HepG2 (cell line): ENCODE data around the gene HIPK2. TPM values are rescaled to one million over a fixed set of nuclear protein-coding genes. Genes with fewer than 3 reads are reported as not detected.

Experiments used
- ATAC-seq: fragments of 200-7000 bp; cut with Tn5 transposase; 3 replicates; pipeline ENCODE4 v1.9.1; 2020; ENCODE audit warnings: mild to moderate bottlenecking, moderate library complexity
- BruUV-seq: library from RNA; stranded (reverse); fragments of 400-500 nt; replicated peaks from 2 replicates; lab custom pipeline; 2021; lab: Mats Ljungman, UMichigan
- CTCF ChIA-PET: fragments of 300-600 bp; formaldehyde crosslinking; extraction: SDS; loops from one replicate; lab custom pipeline; 2021; ENCODE audit warnings: low total read pairs, inconsistent platforms, low intra/inter-chr PET ratio; lab: Yijun Ruan, JAX
- POLR2A ChIA-PET: fragments of 350-600 bp; sonication (Branson Sonifier 250); formaldehyde crosslinking; loops from one replicate; lab custom pipeline; 2020; ENCODE audit warnings: antibody characterized with exemption, inconsistent platforms; lab: Yijun Ruan, JAX
- DNase-seq: peaks from one replicate; pipeline ENCODE4 v3.0.0-alpha.2; 2015; ENCODE audit warnings: low spot score
- FAIRE-seq: peaks from 3 replicates; lab custom pipeline; 2011; peaks lifted over from hg19 to GRCh38; lab: Jason Lieb, UNC
- H2AFZ ChIP-seq: one replicate; pipeline ENCODE4 v1.6.1; 2011; ENCODE audit warnings: low read length, inconsistent platforms
- H3K27ac ChIP-seq: fragments of 300-600 bp; 3 replicates; pipeline ENCODE4 v1.8.0; 2011; ENCODE audit warnings: mixed run types, mild to moderate bottlenecking, mixed read lengths, low read length, inconsistent platforms; ENCODE audit not compliant: insufficient read depth; ENCODE audit errors: extremely low read length
- H3K27me3 ChIP-seq, 2 experiments: fragments of 200-600 bp in 1 of 2; 2 replicates in 1 of 2; 3 replicates in 1 of 2; pipeline versions ENCODE4 v1.6.0 to v1.8.0; 2011; ENCODE audit warnings: low read length in 2 of 2, mild to moderate bottlenecking in 2 of 2, moderate library complexity in 2 of 2, inconsistent platforms in 1 of 2; ENCODE audit not compliant: insufficient read depth in 2 of 2, control insufficient read depth in 1 of 2
- H3K36me3 ChIP-seq, 2 experiments: fragments of 200-600 bp in 1 of 2; replicated peaks in 1 of 2; 2 replicates in 1 of 2; 3 replicates in 1 of 2; pipeline versions ENCODE4 v1.5.1 to v1.8.0; 2011; ENCODE audit warnings: low read length in 2 of 2, inconsistent platforms in 1 of 2; ENCODE audit not compliant: insufficient read depth in 2 of 2, control insufficient read depth in 1 of 2
- H3K4me1 ChIP-seq: 2 replicates; pipeline ENCODE4 v1.5.1; 2012; ENCODE audit warnings: low read length, inconsistent platforms; ENCODE audit not compliant: insufficient read depth
- H3K4me2 ChIP-seq: 2 replicates; pipeline ENCODE4 v1.6.0; 2011; ENCODE audit warnings: low read depth, low read length, inconsistent platforms
- H3K4me3 ChIP-seq, 3 experiments: fragments of 200-600 bp in 1 of 3; sonication (generic), shearing (Covaris generic) in 1 of 3; replicated peaks in 1 of 3; 2 replicates each; pipeline ENCODE4 v1.5.1; 2011 to 2016; ENCODE audit warnings: low read length in 3 of 3, inconsistent platforms in 2 of 3, low read depth in 2 of 3, mild to moderate bottlenecking in 2 of 3, control low read depth in 1 of 3, mixed read lengths in 1 of 3; ENCODE audit not compliant: insufficient read depth in 1 of 3
- H3K79me2 ChIP-seq: one replicate; pipeline ENCODE4 v1.6.1; 2011; ENCODE audit warnings: low read length, inconsistent platforms; ENCODE audit not compliant: insufficient read depth
- H3K9ac ChIP-seq: 2 replicates; pipeline ENCODE4 v1.6.0; 2011; ENCODE audit warnings: mild to moderate bottlenecking, low read depth, low read length, inconsistent platforms; ENCODE audit not compliant: insufficient read depth
- H3K9me3 ChIP-seq: 2 replicates; pipeline ENCODE4 v1.5.1; 2012; ENCODE audit warnings: mild to moderate bottlenecking, low read length
- H4K20me1 ChIP-seq: 2 replicates; pipeline ENCODE4 v1.6.0; 2011; ENCODE audit warnings: inconsistent platforms, mild to moderate bottlenecking, low read length, moderate library complexity; ENCODE audit not compliant: insufficient read depth
- MAFF ChIP-seq: IDR thresholded peaks from 2 replicates; pipeline ENCODE4 v1.6.1; 2011; ENCODE audit warnings: low read depth, low read length, improper control_type of control experiment
- MAFK ChIP-seq, 2 experiments: IDR thresholded peaks in 1 of 2; conservative IDR thresholded peaks in 1 of 2; 2 replicates each; pipeline ENCODE4 v1.6.1; 2011; ENCODE audit warnings: improper control_type of control experiment in 2 of 2, low read length in 2 of 2
- RBFOX2 ChIP-seq: fragments of 200-400 bp; formaldehyde crosslinking; IDR thresholded peaks from 2 replicates; pipeline ENCODE4 v1.6.1; 2017; ENCODE audit warnings: low read depth, mild to moderate bottlenecking, low read length
- ZNF274 ChIP-seq: sonication (generic); formaldehyde crosslinking; IDR thresholded peaks from 2 replicates; pipeline ENCODE4 v1.5.1; 2020; ENCODE audit warnings: mild to moderate bottlenecking, missing genetic modification reagents
- ZNF563 ChIP-seq: sonication (generic); formaldehyde crosslinking; IDR thresholded peaks from 2 replicates; pipeline ENCODE4 v1.8.0; 2022; ENCODE audit warnings: mild to moderate bottlenecking, moderate library complexity, missing genetic modification reagents
- ZNF724P ChIP-seq: sonication (generic); formaldehyde crosslinking; IDR thresholded peaks from 2 replicates; pipeline ENCODE4 v1.8.0; 2022; ENCODE audit warnings: missing genetic modification reagents, borderline replicate concordance
- WGBS: methylation state at CpG from one replicate; pipeline ENCODE4 v1.1.6; 2017; ENCODE audit warnings: low lambda C conversion rate; 5-methylcytosine and 5-hydroxymethylcytosine counted together
- in situ Hi-C: cut with HindIII; loops from 2 replicates; pipeline ENCODE4 v1.10.0; 2017; ENCODE audit warnings: low pct_unique_long_range_greater_than_20kb; ENCODE audit not compliant: extremely low pct_ligation_motif_present
- intact Hi-C: fragments of 100-400 bp; cut with micrococcal nuclease; formaldehyde crosslinking; loops from one replicate; pipeline ENCODE4 v1.10.0; 2022; ENCODE audit not compliant: unreplicated experiment
- polyA plus RNA-seq, 8 experiments: library from polyadenylated mRNA; depleted of rRNA in 3 of 8; stranded (reverse) in 7 of 8; unstranded in 1 of 8; fragments of >200 nt; fragmentation: Illumina TruSeq in 4 of 8; extraction: Trizol in 4 of 8; gene quantifications; 2 replicates each; pipeline versions ENCODE4 v1.2.1 to v1.2.3, GENCODE V29; 2011 to 2016; ENCODE audit warnings: low read depth in 4 of 8, missing spikeins in 1 of 8, mixed read lengths in 1 of 8; ENCODE audit not compliant: insufficient read depth in 1 of 8
- total RNA-seq, 5 experiments: library from RNA; depleted of rRNA; stranded (reverse); fragments of >200 nt; fragmentation: Illumina TruSeq; extraction: Trizol; gene quantifications; 2 replicates each; pipeline ENCODE4 v1.2.3, GENCODE V29; 2016; ENCODE audit warnings: low read depth in 1 of 5
- TF ChIP-seq, protein P1 (sequence below): sonication (generic); formaldehyde crosslinking; IDR thresholded peaks from 2 replicates; pipeline ENCODE4 v1.5.1; 2020; ENCODE audit warnings: missing genetic modification reagents, mild to moderate bottlenecking, borderline replicate concordance
- TF ChIP-seq, protein P2 (sequence below): sonication (generic); formaldehyde crosslinking; IDR thresholded peaks from 2 replicates; pipeline ENCODE4 v1.5.1; 2020; ENCODE audit warnings: mild to moderate bottlenecking, missing genetic modification reagents, borderline replicate concordance

Gene HIPK2
- total and polyA plus RNA-seq, 2 of the 13 experiments (the other 11 are each of a cell fraction or from before 2014, with no cell fraction given), result 14.4 to 20.2 TPM

DNA sequence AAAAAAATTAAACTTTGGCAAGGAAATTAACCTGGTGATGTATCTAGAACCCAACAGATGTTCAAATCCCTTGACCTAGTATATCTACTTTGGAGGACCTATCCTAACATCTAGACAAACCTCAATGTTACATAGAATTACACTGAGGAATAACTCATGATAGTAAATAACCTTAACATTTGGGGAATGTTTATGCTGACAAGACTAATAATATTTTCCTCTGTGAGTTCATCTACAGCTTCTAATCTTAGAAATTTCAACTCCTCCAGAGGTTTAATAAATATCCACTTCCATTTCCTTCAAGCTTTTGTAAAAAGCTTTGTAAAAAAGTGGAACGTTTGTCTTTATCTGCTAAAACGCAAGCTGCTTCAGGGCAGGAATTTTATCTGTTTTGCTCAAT is 12.7 kb downstream of the HIPK2 start:
- Histone ChIP-seq H3K27me3 (no peaks in the 10 kb centered on the region), H3K4me2 (no peak overlapping the region), H3K4me1 (peaks cover 56% of the 10 kb centered on the region), H2AFZ (no peak overlapping the region), H3K27ac (no peak overlapping the region), H3K4me3 (no peak overlapping the region), H3K9ac (no peak overlapping the region), H3K36me3 (peaks cover 5 to 45% of the 10 kb centered on the region in 2 experiments; a peak in 3 of 5 replicates), H3K79me2 (peaks cover 98% of the 10 kb centered on the region), H3K9me3 (no peaks in the 10 kb centered on the region), H4K20me1 (peaks cover 42% of the 10 kb centered on the region)
- TF ChIP-seq MAFF (peak; percentile 74), MAFK (conservative IDR thresholded peaks at IDR 0.05 in 1 of 2, IDR thresholded peaks at IDR 0.05 in 1 of 2; ENCODE audit: low read length in 2 of 2) (peak; percentile 60 to 79)
- TF ChIP-seq, protein P1, sequence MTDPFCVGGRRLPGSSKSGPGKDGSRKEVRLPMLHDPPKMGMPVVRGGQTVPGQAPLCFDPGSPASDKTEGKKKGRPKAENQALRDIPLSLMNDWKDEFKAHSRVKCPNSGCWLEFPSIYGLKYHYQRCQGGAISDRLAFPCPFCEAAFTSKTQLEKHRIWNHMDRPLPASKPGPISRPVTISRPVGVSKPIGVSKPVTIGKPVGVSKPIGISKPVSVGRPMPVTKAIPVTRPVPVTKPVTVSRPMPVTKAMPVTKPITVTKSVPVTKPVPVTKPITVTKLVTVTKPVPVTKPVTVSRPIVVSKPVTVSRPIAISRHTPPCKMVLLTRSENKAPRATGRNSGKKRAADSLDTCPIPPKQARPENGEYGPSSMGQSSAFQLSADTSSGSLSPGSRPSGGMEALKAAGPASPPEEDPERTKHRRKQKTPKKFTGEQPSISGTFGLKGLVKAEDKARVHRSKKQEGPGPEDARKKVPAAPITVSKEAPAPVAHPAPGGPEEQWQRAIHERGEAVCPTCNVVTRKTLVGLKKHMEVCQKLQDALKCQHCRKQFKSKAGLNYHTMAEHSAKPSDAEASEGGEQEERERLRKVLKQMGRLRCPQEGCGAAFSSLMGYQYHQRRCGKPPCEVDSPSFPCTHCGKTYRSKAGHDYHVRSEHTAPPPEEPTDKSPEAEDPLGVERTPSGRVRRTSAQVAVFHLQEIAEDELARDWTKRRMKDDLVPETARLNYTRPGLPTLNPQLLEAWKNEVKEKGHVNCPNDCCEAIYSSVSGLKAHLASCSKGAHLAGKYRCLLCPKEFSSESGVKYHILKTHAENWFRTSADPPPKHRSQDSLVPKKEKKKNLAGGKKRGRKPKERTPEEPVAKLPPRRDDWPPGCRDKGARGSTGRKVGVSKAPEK (CRISPR knock-in tag), result no peak
- in situ Hi-C loops, result no loop called here
- no peak for DNase-seq
- FAIRE-seq, result no peak
- WGBS, result 73% methylated on average over 2 of the region's 2 CpGs
- ChIA-PET POLR2A (no interaction called here), CTCF (no interaction called here)
- no peak for ATAC-seq
- BruUV-seq, result no TSS peak
- intact Hi-C loops, result no loop called here

DNA sequence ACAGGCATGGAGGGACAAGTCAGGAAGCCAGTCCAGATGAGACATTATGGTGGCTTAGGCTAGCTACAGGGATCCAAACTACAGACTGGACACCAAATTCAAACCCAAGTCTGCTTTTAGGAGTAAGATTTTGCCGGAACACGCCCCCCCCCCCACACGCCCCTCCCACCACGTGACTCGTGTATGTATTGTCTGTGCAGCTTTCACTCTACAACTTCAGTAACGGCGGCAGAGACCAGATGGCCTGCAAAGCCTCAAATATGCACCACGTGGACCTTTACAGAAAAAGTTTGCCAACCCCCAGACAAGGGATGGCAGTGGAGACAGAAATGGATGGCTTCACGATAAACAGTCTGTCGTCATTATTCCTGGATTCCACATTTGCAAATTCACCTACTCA is 14.5 kb downstream of the HIPK2 start:
- POLR2A ChIA-PET, result no interaction called here
- CTCF ChIA-PET, result no interaction called here
- in situ Hi-C loops, result no loop called here
- TF ChIP-seq RBFOX2, result no peak
- TF ChIP-seq ZNF563 (CRISPR knock-in tag), result no peak
- TF ChIP-seq, protein P2, sequence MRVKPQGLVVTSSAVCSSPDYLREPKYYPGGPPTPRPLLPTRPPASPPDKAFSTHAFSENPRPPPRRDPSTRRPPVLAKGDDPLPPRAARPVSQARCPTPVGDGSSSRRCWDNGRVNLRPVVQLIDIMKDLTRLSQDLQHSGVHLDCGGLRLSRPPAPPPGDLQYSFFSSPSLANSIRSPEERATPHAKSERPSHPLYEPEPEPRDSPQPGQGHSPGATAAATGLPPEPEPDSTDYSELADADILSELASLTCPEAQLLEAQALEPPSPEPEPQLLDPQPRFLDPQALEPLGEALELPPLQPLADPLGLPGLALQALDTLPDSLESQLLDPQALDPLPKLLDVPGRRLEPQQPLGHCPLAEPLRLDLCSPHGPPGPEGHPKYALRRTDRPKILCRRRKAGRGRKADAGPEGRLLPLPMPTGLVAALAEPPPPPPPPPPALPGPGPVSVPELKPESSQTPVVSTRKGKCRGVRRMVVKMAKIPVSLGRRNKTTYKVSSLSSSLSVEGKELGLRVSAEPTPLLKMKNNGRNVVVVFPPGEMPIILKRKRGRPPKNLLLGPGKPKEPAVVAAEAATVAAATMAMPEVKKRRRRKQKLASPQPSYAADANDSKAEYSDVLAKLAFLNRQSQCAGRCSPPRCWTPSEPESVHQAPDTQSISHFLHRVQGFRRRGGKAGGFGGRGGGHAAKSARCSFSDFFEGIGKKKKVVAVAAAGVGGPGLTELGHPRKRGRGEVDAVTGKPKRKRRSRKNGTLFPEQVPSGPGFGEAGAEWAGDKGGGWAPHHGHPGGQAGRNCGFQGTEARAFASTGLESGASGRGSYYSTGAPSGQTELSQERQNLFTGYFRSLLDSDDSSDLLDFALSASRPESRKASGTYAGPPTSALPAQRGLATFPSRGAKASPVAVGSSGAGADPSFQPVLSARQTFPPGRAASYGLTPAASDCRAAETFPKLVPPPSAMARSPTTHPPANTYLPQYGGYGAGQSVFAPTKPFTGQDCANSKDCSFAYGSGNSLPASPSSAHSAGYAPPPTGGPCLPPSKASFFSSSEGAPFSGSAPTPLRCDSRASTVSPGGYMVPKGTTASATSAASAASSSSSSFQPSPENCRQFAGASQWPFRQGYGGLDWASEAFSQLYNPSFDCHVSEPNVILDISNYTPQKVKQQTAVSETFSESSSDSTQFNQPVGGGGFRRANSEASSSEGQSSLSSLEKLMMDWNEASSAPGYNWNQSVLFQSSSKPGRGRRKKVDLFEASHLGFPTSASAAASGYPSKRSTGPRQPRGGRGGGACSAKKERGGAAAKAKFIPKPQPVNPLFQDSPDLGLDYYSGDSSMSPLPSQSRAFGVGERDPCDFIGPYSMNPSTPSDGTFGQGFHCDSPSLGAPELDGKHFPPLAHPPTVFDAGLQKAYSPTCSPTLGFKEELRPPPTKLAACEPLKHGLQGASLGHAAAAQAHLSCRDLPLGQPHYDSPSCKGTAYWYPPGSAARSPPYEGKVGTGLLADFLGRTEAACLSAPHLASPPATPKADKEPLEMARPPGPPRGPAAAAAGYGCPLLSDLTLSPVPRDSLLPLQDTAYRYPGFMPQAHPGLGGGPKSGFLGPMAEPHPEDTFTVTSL, result no peak
- TF ChIP-seq ZNF724P (CRISPR knock-in tag), result no peak
- no peak for TF ChIP-seq ZNF274 (CRISPR knock-in tag)

More for the DNA sequence above, 14.5 kb downstream of the HIPK2 start:
- Histone ChIP-seq H4K20me1 (peaks cover 54% of the 10 kb centered on the region), H3K9me3 (no peaks in the 10 kb centered on the region), H2AFZ (no peak overlapping the region), H3K27ac (no peak overlapping the region), H3K4me1 (peaks cover 55% of the 10 kb centered on the region), H3K4me3 (no peak overlapping the region), H3K79me2 (peaks cover 96% of the 10 kb centered on the region), H3K27me3 (no peaks in the 10 kb centered on the region), H3K9ac (no peak overlapping the region), H3K36me3 (peaks cover 1 to 33% of the 10 kb centered on the region in 2 experiments; a peak in 2 of 5 replicates), H3K4me2 (no peak overlapping the region)
- ATAC-seq (no peak), FAIRE-seq (no peak), DNase-seq (no peak)
- intact Hi-C loops, result no loop called here
- BruUV-seq, result no TSS peak
- WGBS, result 95% methylated on average over 10 of the region's 10 CpGs
